Nephron (organoid): ENCODE results near the gene MAML2.

Experiments used
- H3K27ac Mint-ChIP-seq, 3 experiments: 2 replicates each; pipeline ENCODE4 v1.8.0; 2020; ENCODE audit warnings: mixed read lengths in 3 of 3, mild to moderate bottlenecking in 2 of 3, moderate library complexity in 1 of 3
- H3K27me3 Mint-ChIP-seq: 2 replicates; pipeline ENCODE4 v1.8.0; 2021; ENCODE audit warnings: low read depth, mild to moderate bottlenecking, moderate library complexity, mixed read lengths
- H3K36me3 Mint-ChIP-seq: 2 replicates; pipeline ENCODE4 v1.8.0; 2020; ENCODE audit warnings: low read depth, mixed read lengths
- H3K4me1 Mint-ChIP-seq: 2 replicates; pipeline ENCODE4 v1.8.0; 2020; ENCODE audit warnings: mixed read lengths
- H3K4me3 Mint-ChIP-seq, 3 experiments: 2 replicates each; pipeline ENCODE4 v1.8.0; 2020; ENCODE audit warnings: mild to moderate bottlenecking in 3 of 3, mixed read lengths in 3 of 3, moderate library complexity in 2 of 3
- H3K9me3 Mint-ChIP-seq: 2 replicates; pipeline ENCODE4 v1.8.0; 2020; ENCODE audit warnings: mixed read lengths
- TF ChIP-seq, protein P1 (sequence below), 3 experiments: fragments of 200-600 bp; sonication (generic); IDR thresholded peaks; one replicate each; pipeline ENCODE4 v1.5.0; 2021; ENCODE audit warnings: antibody characterized with exemption in 3 of 3; ENCODE audit not compliant: unreplicated experiment in 3 of 3

Gene MAML2

DNA sequence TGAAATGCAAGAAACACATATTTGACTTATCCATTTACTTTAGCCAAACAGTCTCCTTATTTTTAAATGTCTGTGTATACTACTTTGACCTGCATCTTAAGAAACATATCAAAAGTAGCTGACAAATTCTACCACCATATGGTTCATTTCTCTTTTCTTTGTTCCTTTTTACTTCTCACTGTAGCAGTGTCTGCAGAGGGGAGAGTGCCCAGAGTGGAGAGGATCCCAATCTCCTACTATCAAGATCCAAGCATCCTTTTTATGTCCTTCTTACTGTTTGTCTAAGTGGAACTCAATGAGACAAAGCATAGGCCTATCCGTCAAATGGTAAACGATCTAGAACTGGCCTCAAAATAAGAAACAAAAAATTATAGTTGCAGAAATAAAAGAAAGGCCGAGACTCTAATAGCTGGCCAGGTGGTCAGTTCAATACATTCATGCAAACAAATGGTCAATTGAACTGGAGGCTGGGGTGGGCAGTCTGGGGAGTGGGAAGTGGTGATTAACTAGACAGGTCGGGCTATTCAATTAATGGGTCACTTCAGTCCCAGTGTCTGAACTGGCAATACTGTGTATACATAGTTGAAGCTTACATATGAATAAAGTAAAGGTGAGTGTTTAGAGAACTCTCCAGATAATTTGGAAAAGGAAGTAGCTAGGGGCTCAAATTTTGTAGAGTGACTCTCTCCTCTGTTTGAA, 149.1 kb downstream of the MAML2 start:
- Mint-ChIP-seq H3K4me1 (peaks cover 81% of the 10 kb centered on the region), H3K4me3 (peak overlapping the region in 1 of 3 experiments; percentile 9), H3K27me3 (no peaks in the 10 kb centered on the region), H3K27ac (peak overlapping the region; percentile 88 to 95 (median 91)), H3K9me3 (no peaks in the 10 kb centered on the region), H3K36me3 (peaks cover 15% of the 10 kb centered on the region)
- TF ChIP-seq, protein P1, sequence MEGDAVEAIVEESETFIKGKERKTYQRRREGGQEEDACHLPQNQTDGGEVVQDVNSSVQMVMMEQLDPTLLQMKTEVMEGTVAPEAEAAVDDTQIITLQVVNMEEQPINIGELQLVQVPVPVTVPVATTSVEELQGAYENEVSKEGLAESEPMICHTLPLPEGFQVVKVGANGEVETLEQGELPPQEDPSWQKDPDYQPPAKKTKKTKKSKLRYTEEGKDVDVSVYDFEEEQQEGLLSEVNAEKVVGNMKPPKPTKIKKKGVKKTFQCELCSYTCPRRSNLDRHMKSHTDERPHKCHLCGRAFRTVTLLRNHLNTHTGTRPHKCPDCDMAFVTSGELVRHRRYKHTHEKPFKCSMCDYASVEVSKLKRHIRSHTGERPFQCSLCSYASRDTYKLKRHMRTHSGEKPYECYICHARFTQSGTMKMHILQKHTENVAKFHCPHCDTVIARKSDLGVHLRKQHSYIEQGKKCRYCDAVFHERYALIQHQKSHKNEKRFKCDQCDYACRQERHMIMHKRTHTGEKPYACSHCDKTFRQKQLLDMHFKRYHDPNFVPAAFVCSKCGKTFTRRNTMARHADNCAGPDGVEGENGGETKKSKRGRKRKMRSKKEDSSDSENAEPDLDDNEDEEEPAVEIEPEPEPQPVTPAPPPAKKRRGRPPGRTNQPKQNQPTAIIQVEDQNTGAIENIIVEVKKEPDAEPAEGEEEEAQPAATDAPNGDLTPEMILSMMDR (IDR thresholded peaks at IDR 0.05; ENCODE audit: unreplicated experiment in 3 of 3), result no peak

DNA sequence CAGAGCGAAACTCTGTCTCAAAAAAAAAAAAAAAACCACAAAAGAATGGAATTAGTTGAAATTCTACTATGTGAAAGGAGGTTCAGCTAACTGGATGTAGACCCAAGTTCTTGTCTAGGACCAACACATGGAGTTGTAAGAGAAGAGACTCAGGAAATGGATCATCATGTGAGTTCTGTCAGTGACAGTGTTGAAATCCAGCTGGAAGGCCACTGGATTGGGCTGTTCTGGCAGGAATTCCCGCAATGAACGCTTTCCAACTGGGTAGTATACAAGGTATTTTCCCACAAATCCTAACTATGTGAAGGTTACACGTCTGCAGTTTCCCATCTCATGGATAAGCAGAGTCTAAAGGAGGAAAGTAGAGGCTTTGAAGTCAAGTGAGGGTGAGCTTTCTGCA, 151.2 kb downstream of the MAML2 start:
- no peaks in the 10 kb centered on the region for H3K27me3 Mint-ChIP-seq
- H3K9me3 Mint-ChIP-seq, result no peaks in the 10 kb centered on the region
- H3K4me3 Mint-ChIP-seq, result no peak overlapping the region
- peaks cover 12% of the 10 kb centered on the region for H3K36me3 Mint-ChIP-seq
- H3K27ac Mint-ChIP-seq, result peak overlapping the region in 2 of 3 experiments; percentile 73 to 95
- TF ChIP-seq, protein P1 (IDR thresholded peaks at IDR 0.05; ENCODE audit: unreplicated experiment in 3 of 3), result no peak
- H3K4me1 Mint-ChIP-seq, result peaks cover 80% of the 10 kb centered on the region

DNA sequence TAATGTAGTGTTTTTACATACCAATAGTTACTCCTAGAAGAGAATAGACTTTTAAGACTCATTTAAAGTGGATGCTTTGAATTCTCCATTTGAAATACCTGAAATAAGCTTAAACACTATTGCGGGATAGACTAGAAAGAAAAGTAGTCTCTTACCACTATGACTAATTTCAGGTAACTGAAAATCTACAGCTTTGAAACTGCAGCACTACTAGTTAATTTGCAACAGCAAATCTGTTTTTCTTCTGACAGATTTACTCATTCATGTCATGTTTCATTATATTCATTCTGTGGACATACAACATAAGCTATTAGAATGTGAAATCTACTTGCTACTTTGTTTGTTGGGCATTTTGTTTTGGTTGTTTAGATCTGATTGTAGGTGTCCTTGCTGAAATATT, 153.6 kb downstream of the MAML2 start:
- TF ChIP-seq, protein P1 (IDR thresholded peaks at IDR 0.05; ENCODE audit: unreplicated experiment in 3 of 3), result no peak
- H3K27me3 Mint-ChIP-seq, result no peaks in the 10 kb centered on the region
- no peak overlapping the region for H3K4me3 Mint-ChIP-seq
- H3K36me3 Mint-ChIP-seq, result peaks cover 12% of the 10 kb centered on the region
- no peaks in the 10 kb centered on the region for H3K9me3 Mint-ChIP-seq
- H3K4me1 Mint-ChIP-seq, result peaks cover 56% of the 10 kb centered on the region
- H3K27ac Mint-ChIP-seq, result peak overlapping the region; percentile 71 to 86 (median 72)

DNA sequence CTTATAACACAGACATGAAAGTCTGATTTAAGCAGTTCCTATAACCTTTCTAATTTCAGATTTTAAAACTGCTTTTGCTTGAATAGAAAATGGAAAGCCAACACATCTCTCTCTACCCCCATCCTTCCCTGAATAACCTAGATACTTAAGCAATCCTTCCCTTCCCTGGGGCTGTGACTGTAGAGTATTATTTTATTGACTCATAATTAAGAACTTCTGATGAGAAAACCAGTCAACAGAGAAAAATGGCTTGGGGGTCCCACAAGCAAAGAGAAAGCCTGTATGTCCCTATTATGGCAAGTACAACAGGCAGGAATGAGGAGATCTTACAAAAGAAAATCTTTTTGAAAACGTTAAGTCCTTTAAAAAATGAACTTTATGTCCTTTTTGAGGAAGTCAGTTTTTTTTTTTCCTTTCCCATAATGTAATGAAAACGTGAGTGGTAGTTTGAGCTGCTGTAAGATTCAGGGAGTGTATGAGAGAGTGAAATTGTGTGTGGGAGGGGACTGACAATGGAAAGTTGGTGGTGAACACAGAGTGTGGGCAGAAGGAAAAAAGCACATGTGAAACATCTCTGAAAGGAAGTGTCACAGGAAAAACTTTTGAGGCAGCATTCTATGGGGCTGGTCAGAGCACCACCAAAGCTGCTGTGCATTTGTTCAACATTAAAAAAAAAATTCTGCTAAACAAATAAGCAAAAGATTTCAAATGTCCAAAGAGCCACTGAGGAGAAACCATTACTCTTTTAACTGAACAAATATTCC, 154.6 kb downstream of the MAML2 start:
- Mint-ChIP-seq H3K9me3 (no peaks in the 10 kb centered on the region), H3K27ac (peak overlapping the region; percentile 71 to 86 (median 77)), H3K4me3 (peak overlapping the region in 1 of 3 experiments; percentile 7), H3K36me3 (peaks cover 12% of the 10 kb centered on the region), H3K27me3 (no peaks in the 10 kb centered on the region), H3K4me1 (peaks cover 47% of the 10 kb centered on the region)
- TF ChIP-seq, protein P1 (IDR thresholded peaks at IDR 0.05; ENCODE audit: unreplicated experiment in 3 of 3), result no peak

DNA sequence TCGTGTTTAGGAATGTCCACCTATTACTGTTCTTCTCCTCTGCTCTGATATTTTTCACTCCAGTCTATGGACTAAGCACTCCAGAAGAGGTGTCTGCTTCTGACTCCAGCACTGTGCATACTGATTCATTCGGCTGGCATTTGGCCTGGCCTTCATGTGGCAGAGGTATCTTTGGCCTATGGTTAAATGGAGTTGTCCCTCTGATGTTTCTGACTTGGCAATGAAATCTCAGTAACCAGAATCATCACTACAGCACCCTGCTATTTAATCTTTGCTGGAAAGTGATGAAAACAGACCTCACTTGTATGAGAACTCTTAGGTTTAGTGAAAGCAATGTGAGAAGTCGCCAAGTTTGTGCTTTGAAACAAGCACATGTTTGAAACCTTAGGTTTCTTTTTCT, 155.2 kb downstream of the MAML2 start:
- no peaks in the 10 kb centered on the region for H3K9me3 Mint-ChIP-seq
- no peaks in the 10 kb centered on the region for H3K27me3 Mint-ChIP-seq
- TF ChIP-seq, protein P1 (IDR thresholded peaks at IDR 0.05; ENCODE audit: unreplicated experiment in 3 of 3), result no peak
- peak overlapping the region; percentile 71 to 86 (median 77) for H3K27ac Mint-ChIP-seq
- H3K4me3 Mint-ChIP-seq, result no peak overlapping the region
- H3K36me3 Mint-ChIP-seq, result peaks cover 12% of the 10 kb centered on the region
- peaks cover 45% of the 10 kb centered on the region for H3K4me1 Mint-ChIP-seq
